Activated T-cell treated with anti-CD3 and anti-CD28 coated beads, Interleukin-2, amount 50 U/mL, for 48 hours (primary cell): Measurements from ENCODE around the gene DNAJC10.
"Not testable (repeated sequence)": the region's sequence is repeated elsewhere in the genome, so short reads cannot be mapped to it uniquely, and the experiment has no call there.

Experiments
- DNase-seq, 2 experiments: peaks; one replicate each; pipeline ENCODE4 v3.0.0-alpha.2; 2020

DNAJC10 gene

GRCh38 chr2:182715892-182716649 lies at the start of gene DNAJC10:
TSS of gene DNAJC10 (plus strand) at chr2:182716257. CDS start at chr2:182718087, 1,830 bp downstream.
- peak; percentile 90 to 91 for DNase-seq

- no peak for DNase-seq
Observed at GRCh38 chr2:182666674-182667314, 49.3 kb upstream of the DNAJC10 start.

- no peak for DNase-seq
Observed at GRCh38 chr2:182667315-182667695, 48.8 kb upstream of the DNAJC10 start.

- DNase-seq = no peak
Observed at GRCh38 chr2:182668671-182669070, 47.4 kb upstream of the DNAJC10 start.

GRCh38 chr2:182672466-182673165 lies 43.4 kb upstream of the DNAJC10 start:
- DNase-seq = no peak

GRCh38 chr2:182680837-182681236 lies 35.2 kb upstream of the DNAJC10 start:
- no peak for DNase-seq

- DNase-seq = no peak
Observed at GRCh38 chr2:182682210-182682609, 33.8 kb upstream of the DNAJC10 start.

GRCh38 chr2:182685559-182685958 lies 30.5 kb upstream of the DNAJC10 start:
- DNase-seq = no peak

GRCh38 chr2:182686763-182687162 lies 29.3 kb upstream of the DNAJC10 start:
- DNase-seq = not testable (repeated sequence)

- DNase-seq = no peak
Observed at GRCh38 chr2:182694189-182694588, 21.9 kb upstream of the DNAJC10 start.

- no peak for DNase-seq
Observed at GRCh38 chr2:182695776-182696175, 20.3 kb upstream of the DNAJC10 start.

- DNase-seq = no peak
Observed at GRCh38 chr2:182698671-182699070, 17.4 kb upstream of the DNAJC10 start.

GRCh38 chr2:182705761-182706160 lies 10.3 kb upstream of the DNAJC10 start:
- no peak for DNase-seq

- DNase-seq = no peak
Observed at GRCh38 chr2:182706751-182707150, 9.3 kb upstream of the DNAJC10 start.

GRCh38 chr2:182713601-182714000 lies 2.5 kb upstream of the DNAJC10 start:
- no peak for DNase-seq

- no peak for DNase-seq
Observed at GRCh38 chr2:182715121-182715891, 751 bp upstream of the DNAJC10 start.

GRCh38 chr2:182716650-182716979 lies 558 bp downstream of the DNAJC10 start:
- DNase-seq = no peak

GRCh38 chr2:182717416-182717815 lies 1.4 kb downstream of the DNAJC10 start:
- DNase-seq = no peak

- no peak for DNase-seq
Observed at GRCh38 chr2:182717816-182718215, 1.8 kb downstream of the DNAJC10 start.

GRCh38 chr2:182718459-182718858 lies 2.4 kb downstream of the DNAJC10 start:
- DNase-seq = no peak

- DNase-seq = not testable (repeated sequence)
Observed at GRCh38 chr2:182719116-182719515, 3.1 kb downstream of the DNAJC10 start.

GRCh38 chr2:182724656-182725055 lies 8.6 kb downstream of the DNAJC10 start:
- no peak for DNase-seq

- DNase-seq = no peak
Observed at GRCh38 chr2:182726473-182726872, 10.4 kb downstream of the DNAJC10 start.
